Smooth muscle cell (in vitro differentiated cells): Measurements from ENCODE around the gene TMEM51. TPM values are rescaled to one million over a fixed set of nuclear protein-coding genes. Genes with fewer than 3 reads are reported as not detected.
A peak's percentile ranks its signal among the peaks of the same experiment; 100 is the strongest.

ENCODE experiments used
- DNase-seq: peaks from one replicate; lab custom pipeline; 2025; ENCODE audit not compliant: unreplicated experiment; lab: John Stamatoyannopoulos, UW
- H2AFZ ChIP-seq: fragments of 200-600 bp; sonication (generic); 2 replicates; pipeline ENCODE4 v1.6.0; 2016; ENCODE audit warnings: antibody characterized with exemption, low read depth, mild to moderate bottlenecking
- H3F3A ChIP-seq: fragments of 200-600 bp; sonication (generic); 2 replicates; pipeline ENCODE4 v1.6.0; 2017; ENCODE audit warnings: antibody characterized with exemption, low read depth
- H3K27ac ChIP-seq: fragments of 200-600 bp; sonication (generic); 2 replicates; pipeline ENCODE4 v1.5.1; 2016; ENCODE audit warnings: low read depth, mild to moderate bottlenecking
- H3K27me3 ChIP-seq: fragments of 200-600 bp; sonication (generic); 2 replicates; pipeline ENCODE4 v1.6.1; 2016; ENCODE audit warnings: low read depth, mild to moderate bottlenecking
- H3K36me3 ChIP-seq: fragments of 200-600 bp; sonication (generic); 2 replicates; pipeline ENCODE4 v1.5.1; 2016; ENCODE audit warnings: low read depth
- H3K4me1 ChIP-seq: fragments of 200-600 bp; sonication (generic); 2 replicates; pipeline ENCODE4 v1.5.1; 2016; ENCODE audit warnings: low read depth
- H3K4me2 ChIP-seq: fragments of 200-600 bp; sonication (generic); 2 replicates; pipeline ENCODE4 v1.6.0; 2016; ENCODE audit warnings: mild to moderate bottlenecking
- H3K4me3 ChIP-seq: fragments of 200-600 bp; sonication (generic); 2 replicates; pipeline ENCODE4 v1.5.1; 2016; ENCODE audit warnings: mild to moderate bottlenecking
- H3K79me2 ChIP-seq: fragments of 200-600 bp; sonication (generic); 2 replicates; pipeline ENCODE4 v1.6.0; 2016; ENCODE audit warnings: low read depth, mild to moderate bottlenecking
- H3K9ac ChIP-seq: fragments of 200-600 bp; sonication (generic); 2 replicates; pipeline ENCODE4 v1.6.0; 2016; ENCODE audit warnings: low read depth
- H3K9me3 ChIP-seq: fragments of 200-600 bp; sonication (generic); replicated peaks from 2 replicates; pipeline ENCODE4 v1.5.1; 2016; ENCODE audit warnings: low read depth
- H4K20me1 ChIP-seq: fragments of 200-600 bp; sonication (generic); 2 replicates; pipeline ENCODE4 v1.6.0; 2016; ENCODE audit warnings: low read depth
- CTCF ChIP-seq: fragments of 200-600 bp; sonication (generic); IDR thresholded peaks from 2 replicates; pipeline ENCODE4 v1.5.1; 2017; ENCODE audit warnings: borderline replicate concordance, mild to moderate bottlenecking, antibody characterized with exemption; ENCODE audit not compliant: insufficient read depth, poor library complexity, severe bottlenecking
- WGBS: methylation state at CpG from one replicate; pipeline ENCODE4 v1.1.7; 2016; ENCODE audit warnings: low lambda C conversion rate; 5-methylcytosine and 5-hydroxymethylcytosine counted together
- polyA plus RNA-seq: library from polyadenylated mRNA; unstranded; fragments of >200 nt; fragmentation: Nextera tagmentation; extraction: Ambion mirVana; gene quantifications from 2 replicates; pipeline ENCODE4 v1.2.1, GENCODE V29; 2016
- total RNA-seq: library from RNA; depleted of rRNA; stranded (reverse); fragments of >200 nt; gene quantifications from 2 replicates; pipeline ENCODE4 v1.2.3, GENCODE V29; 2014

TMEM51 gene
- total and polyA plus RNA-seq, 2 experiments from 2014 or later: 9.8 to 10.4 TPM

DNA sequence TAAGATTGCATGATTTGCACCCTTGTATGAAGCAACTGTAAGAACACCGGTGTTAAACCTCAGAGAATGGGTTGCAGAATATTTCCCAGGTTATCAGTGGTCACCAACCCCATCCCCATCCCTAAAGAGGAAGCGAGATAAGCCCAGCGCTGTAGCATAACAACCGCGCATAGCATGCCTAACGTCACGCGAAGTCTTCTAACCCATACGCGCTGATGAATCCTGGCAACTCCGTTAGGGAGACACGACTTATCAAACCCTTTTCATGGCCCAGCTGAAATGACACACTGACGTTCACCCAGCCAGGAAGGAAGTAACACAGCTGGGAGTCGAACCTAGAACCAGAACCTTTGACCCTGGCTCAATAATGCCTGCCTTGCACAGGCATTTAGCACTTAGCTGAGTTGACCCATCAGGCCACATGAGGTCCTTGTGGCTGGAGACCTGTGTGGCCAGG, 24.2 kb downstream of the TMEM51 start:
- DNase-seq: no peak
- Histone ChIP-seq H2AFZ (no peak overlapping the region), H3K4me2 (no peak overlapping the region), H3K27ac (no peak overlapping the region), H3K36me3 (no peaks in the 10 kb centered on the region), H4K20me1 (no peaks in the 10 kb centered on the region), H3K4me3 (no peak overlapping the region), H3F3A (peaks cover 13% of the 10 kb centered on the region), H3K9me3 (no peaks in the 10 kb centered on the region), H3K79me2 (peaks cover 19% of the 10 kb centered on the region), H3K27me3 (no peaks in the 10 kb centered on the region), H3K9ac (no peak overlapping the region), H3K4me1 (no peaks in the 10 kb centered on the region)
- no peak for TF ChIP-seq CTCF
- WGBS: 81% methylated on average over 14 of the region's 14 CpGs

DNA sequence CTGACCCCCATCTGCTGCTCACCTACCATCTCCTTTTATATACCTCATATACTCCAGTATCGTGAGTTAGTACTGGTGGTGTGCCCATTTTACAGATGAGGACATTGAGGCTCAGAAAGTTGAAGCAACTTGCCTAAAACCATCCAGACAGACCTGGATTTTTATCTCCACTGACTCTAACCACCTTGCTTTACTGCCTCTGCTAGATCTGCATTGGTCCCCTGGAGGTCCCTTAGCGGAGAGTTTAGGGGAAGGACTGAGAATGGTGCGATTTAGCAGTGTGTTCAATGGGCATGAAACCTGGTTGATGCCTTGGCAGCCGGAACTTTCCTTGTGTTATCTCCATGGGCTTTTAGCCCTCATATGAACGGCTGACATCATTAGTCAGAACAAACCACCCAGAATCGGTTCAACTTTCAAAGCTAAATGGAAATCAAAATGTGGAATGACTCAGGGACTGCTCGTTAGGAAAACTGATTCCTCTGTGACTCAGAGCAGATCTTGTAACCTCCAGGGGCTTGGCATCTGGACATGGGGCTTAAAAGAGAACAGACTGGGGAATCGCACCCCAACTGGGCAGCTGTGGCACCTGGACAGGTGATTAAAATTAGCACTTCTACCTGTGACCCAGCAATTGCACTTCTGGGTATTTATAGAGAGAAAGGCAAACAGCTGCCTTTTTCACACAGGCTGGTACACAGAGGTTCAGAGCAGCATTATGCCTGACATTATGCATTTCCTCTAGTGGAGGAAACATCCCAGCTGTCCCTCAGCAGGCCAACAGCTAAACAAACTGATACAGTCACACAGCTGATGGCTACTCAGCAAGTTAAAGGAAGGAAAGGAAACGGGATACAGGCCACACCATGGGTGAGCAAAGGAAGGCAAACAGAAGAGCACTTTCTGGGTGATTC, 25.3 kb downstream of the TMEM51 start:
- no peak for DNase-seq
- H3K4me2 ChIP-seq: peak overlapping the region; percentile 68
- WGBS: 31% methylated on average over 9 of the region's 9 CpGs

GRCh38 chr1:15179485-15179883, 25.9 kb downstream of the TMEM51 start:
- Histone ChIP-seq H3F3A (peaks cover 13% of the 10 kb centered on the region), H3K9ac (peak overlapping the region; percentile 7), H3K4me3 (no peak overlapping the region), H3K27me3 (no peaks in the 10 kb centered on the region), H4K20me1 (no peaks in the 10 kb centered on the region), H3K27ac (peak overlapping the region; percentile 86), H3K9me3 (no peaks in the 10 kb centered on the region), H3K4me1 (no peaks in the 10 kb centered on the region), H3K36me3 (no peaks in the 10 kb centered on the region), H3K79me2 (peaks cover 31% of the 10 kb centered on the region), H3K4me2 (peak overlapping the region; percentile 68), H2AFZ (no peak overlapping the region)
- 85% methylated on average over 8 of the region's 8 CpGs for WGBS
- no peak for DNase-seq
- TF ChIP-seq CTCF: no peak

More for the DNA sequence above, 25.3 kb downstream of the TMEM51 start:
- Histone ChIP-seq H3K27me3 (no peaks in the 10 kb centered on the region), H4K20me1 (no peaks in the 10 kb centered on the region), H3F3A (peaks cover 13% of the 10 kb centered on the region), H3K9ac (peak overlapping the region; percentile 7), H3K36me3 (no peaks in the 10 kb centered on the region), H3K27ac (peak overlapping the region; percentile 86), H3K9me3 (no peaks in the 10 kb centered on the region), H3K79me2 (peaks cover 29% of the 10 kb centered on the region), H3K4me3 (no peak overlapping the region), H3K4me1 (no peaks in the 10 kb centered on the region), H2AFZ (no peak overlapping the region)
- TF ChIP-seq CTCF: no peak
